Measurements from ENCODE around the gene TMEM175.
A peak's percentile ranks its signal among the peaks of the same experiment; 100 is the strongest.
"Not testable (repeated sequence)": the region's sequence is repeated elsewhere in the genome, so short reads cannot be mapped to it uniquely, and the experiment has no call there.

The TMEM175 gene

GRCh38 chr4:917992-918391 is 14.3 kb upstream of the TMEM175 start:
- DNase-seq, result no peak

- DNase-seq, result not testable (repeated sequence)
Observed at GRCh38 chr4:918591-918990, 13.7 kb upstream of the TMEM175 start.

GRCh38 chr4:919004-919680 is 13.1 kb upstream of the TMEM175 start:
- DNase-seq, result not testable (repeated sequence)

- peak; percentile 69 for DNase-seq
Observed at GRCh38 chr4:921830-922331, 10.4 kb upstream of the TMEM175 start.

- DNase-seq, result peak; percentile 61
Observed at GRCh38 chr4:924107-925096, 7.9 kb upstream of the TMEM175 start.

- no peak for DNase-seq
Observed at GRCh38 chr4:925171-925570, 7.1 kb upstream of the TMEM175 start.

GRCh38 chr4:925771-926500 is 6.3 kb upstream of the TMEM175 start:
- DNase-seq, result no peak

GRCh38 chr4:926538-926937 is 5.7 kb upstream of the TMEM175 start:
- DNase-seq, result peak; percentile 26

- DNase-seq, result peak; percentile 13
Observed at GRCh38 chr4:927566-927965, 4.7 kb upstream of the TMEM175 start.

GRCh38 chr4:929096-929765 is 3.0 kb upstream of the TMEM175 start:
- no peak for DNase-seq

- peak; percentile 16 for DNase-seq
Observed at GRCh38 chr4:930028-930551, 2.2 kb upstream of the TMEM175 start.

GRCh38 chr4:930827-931193 is 1.4 kb upstream of the TMEM175 start:
- no peak for DNase-seq

- peak; percentile 32 for DNase-seq
Observed at GRCh38 chr4:931194-931959, 883 bp upstream of the TMEM175 start.

- DNase-seq, result no peak
Observed at GRCh38 chr4:932713-933070, 432 bp downstream of the TMEM175 start.

- not testable (repeated sequence) for DNase-seq
Observed at GRCh38 chr4:939508-939907, 7.2 kb downstream of the TMEM175 start.

- no peak for DNase-seq
Observed at GRCh38 chr4:945274-946102, 13.2 kb downstream of the TMEM175 start.

GRCh38 chr4:946103-946450 is 13.8 kb downstream of the TMEM175 start:
- no peak for DNase-seq

- no peak for DNase-seq
Observed at GRCh38 chr4:946517-947471, 14.5 kb downstream of the TMEM175 start.

GRCh38 chr4:947491-947971 is 15.3 kb downstream of the TMEM175 start:
- DNase-seq, result no peak
